Muscle layer of duodenum (tissue), 2 donors: ENCODE results near the gene PI4KA.
"Not testable (repeated sequence)": the region's sequence is repeated elsewhere in the genome, so short reads cannot be mapped to it uniquely, and the experiment has no call there.

ENCODE experiments used
- H3K27ac ChIP-seq: one replicate; pipeline ENCODE4 v1.7.0; 2013; ENCODE audit warnings: mild to moderate bottlenecking, low read length
- H3K27me3 ChIP-seq: one replicate; pipeline ENCODE4 v1.7.0; 2013; ENCODE audit warnings: low read depth, mild to moderate bottlenecking, control low read depth, low read length
- H3K36me3 ChIP-seq, 2 donors: one replicate each; pipeline ENCODE4 v1.7.0; 2013; ENCODE audit warnings: low read length in 2 of 2, control low read depth in 1 of 2, mild to moderate bottlenecking in 1 of 2; ENCODE audit not compliant: insufficient read depth in 2 of 2, control insufficient read depth in 1 of 2
- H3K4me1 ChIP-seq, 2 donors: one replicate each; pipeline ENCODE4 v1.7.0; 2013; ENCODE audit warnings: low read length in 2 of 2, mild to moderate bottlenecking in 2 of 2, control low read depth in 1 of 2, moderate library complexity in 1 of 2; ENCODE audit not compliant: insufficient read depth in 2 of 2, control insufficient read depth in 1 of 2
- H3K4me3 ChIP-seq, 2 donors: one replicate each; pipeline ENCODE4 v1.7.0; 2013; ENCODE audit warnings: low read length in 2 of 2, low read depth in 1 of 2, mild to moderate bottlenecking in 1 of 2
- H3K9me3 ChIP-seq, 2 donors: one replicate each; pipeline ENCODE4 v1.7.0; 2013; ENCODE audit warnings: low read length in 2 of 2, control low read depth in 1 of 2, mild to moderate bottlenecking in 1 of 2; ENCODE audit not compliant: control insufficient read depth in 1 of 2
- donor health status: healthy.

Gene PI4KA

DNA sequence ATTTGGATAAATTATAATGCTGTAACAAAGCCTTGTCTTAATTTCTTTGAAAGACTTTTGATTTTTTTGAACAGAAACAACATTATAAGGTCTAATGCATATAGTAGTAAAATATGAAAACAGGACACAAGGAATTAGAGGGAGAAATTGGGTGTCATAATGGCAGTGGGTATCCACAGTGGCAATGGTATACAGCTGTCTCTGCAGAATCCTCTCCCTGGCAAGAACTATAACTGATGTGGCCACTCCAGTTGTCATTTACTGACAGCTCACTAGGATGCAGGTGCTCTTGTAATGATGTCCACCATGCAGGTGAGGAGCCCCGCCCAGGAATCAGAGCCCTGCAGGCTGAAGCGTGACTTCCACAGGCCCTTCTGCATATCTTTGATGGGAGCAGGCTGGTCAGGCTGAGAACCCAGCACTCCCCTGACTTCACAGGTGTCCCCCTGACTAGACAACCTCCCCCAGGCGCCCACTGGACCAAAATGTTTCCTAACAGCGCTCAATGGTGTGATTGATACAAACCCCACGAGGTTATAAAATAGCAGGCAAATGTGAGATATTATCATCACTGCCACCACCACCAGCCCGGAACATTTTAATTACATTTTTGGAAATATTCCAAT lies 117.5 kb downstream of the PI4KA start:
- Histone ChIP-seq H3K36me3 (peaks cover 39 to 54% of the 10 kb centered on the region in 2 donors), H3K27me3 (no peaks in the 10 kb centered on the region), H3K9me3 (no peaks in the 10 kb centered on the region), H3K4me1 (no peaks in the 10 kb centered on the region), H3K27ac (no peak overlapping the region), H3K4me3 (no peak overlapping the region)

DNA sequence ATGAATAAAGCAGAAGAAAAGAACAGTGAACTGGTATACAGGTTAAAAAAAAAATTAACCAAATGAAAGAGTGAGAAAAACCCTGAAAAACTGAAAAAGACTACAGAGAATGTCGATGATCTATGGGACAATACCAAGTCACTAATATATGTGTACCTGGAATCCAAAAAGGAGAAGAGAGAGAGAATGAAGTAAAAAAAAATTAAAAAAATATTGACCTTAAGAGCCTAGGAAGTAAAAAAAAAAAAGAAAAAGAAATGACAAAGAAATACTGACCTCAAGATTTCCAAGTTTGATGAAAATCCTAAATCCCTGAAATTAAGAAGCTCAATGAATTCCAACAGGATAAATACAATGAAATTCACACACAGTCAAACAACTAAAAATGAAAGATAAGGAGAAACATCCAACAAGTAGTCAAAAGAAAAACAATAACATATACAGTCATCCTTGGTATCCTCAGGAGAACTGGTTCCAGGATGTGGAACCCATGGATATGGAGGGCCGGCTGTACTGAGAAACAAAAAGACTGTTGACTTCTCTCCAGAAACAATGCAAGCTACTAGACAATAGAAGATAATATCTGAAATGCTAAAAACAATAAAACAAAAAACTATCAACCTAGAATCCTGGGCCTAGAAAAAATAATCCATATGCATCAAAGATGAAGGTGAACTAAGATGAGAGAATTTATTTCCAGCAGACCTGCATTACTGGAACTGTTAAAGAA lies 118.2 kb downstream of the PI4KA start:
- Histone ChIP-seq H3K27ac (no peak overlapping the region), H3K4me3 (no peak overlapping the region), H3K27me3 (no peaks in the 10 kb centered on the region), H3K36me3 (peaks cover 39 to 51% of the 10 kb centered on the region in 2 donors), H3K4me1 (no peaks in the 10 kb centered on the region), H3K9me3 (no peaks in the 10 kb centered on the region)

DNA sequence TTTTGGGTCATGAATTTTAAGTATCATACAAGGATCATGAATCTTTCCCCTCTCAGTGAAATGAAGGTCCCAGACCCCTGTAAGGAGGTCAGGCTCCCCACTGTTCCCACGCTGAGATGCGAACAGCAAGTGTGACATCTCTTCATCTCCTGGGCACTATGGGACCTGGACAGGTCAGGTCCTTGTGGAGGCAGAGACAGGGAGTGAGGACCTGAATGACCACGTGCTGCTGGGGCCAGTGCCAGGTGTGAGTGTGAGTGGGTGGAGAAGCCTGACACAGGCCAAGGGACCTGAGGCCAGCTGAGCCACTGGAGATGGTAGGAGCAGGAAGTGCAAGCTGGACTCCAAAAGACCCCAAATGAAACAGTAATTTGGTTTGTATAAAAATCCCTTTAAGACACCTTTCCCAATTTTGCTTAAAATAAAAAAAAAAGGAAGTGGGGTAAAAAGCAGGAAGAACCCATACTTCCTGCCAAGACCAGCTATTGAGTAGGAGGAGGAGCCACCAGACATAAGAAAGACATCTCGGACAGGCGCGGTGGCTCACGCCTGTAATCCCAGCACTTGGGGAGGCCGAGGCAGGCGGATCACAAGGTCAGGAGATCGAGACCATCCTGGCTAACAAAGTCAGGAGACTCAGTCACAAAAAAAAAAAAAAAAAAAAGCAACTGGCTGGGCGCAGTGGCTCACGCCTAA lies 120.1 kb downstream of the PI4KA start:
- H3K4me3 ChIP-seq: no peak overlapping the region
- no peaks in the 10 kb centered on the region for H3K27me3 ChIP-seq
- peaks cover 25 to 36% of the 10 kb centered on the region in 2 donors for H3K36me3 ChIP-seq
- no peaks in the 10 kb centered on the region for H3K9me3 ChIP-seq
- no peaks in the 10 kb centered on the region for H3K4me1 ChIP-seq
- no peak overlapping the region for H3K27ac ChIP-seq

DNA sequence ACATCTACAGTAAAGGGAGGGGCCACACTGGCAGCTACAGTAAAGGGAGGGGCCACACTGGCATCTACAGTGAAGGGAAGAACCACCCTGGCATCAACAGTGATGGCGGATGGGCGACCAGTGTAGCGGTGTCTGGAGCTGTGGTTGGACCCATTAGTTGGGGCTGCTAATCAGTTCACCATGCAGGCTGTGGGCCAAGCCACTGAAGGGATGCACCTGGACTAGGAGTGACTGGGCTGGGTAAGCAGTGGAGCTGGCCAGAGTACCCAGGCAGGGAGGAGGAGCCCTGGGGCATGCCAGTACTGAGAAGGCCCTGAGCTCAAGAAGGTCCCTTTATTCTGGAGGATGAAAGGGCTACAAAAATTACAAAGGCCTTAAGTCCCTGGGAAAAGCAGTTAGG lies 121.7 kb downstream of the PI4KA start:
- H3K9me3 ChIP-seq, H3K4me3 ChIP-seq, H3K27ac ChIP-seq, H3K27me3 ChIP-seq, H3K4me1 ChIP-seq: not testable (repeated sequence)
- H3K36me3 ChIP-seq: peaks cover 16 to 32% of the 10 kb centered on the region in 2 donors

DNA sequence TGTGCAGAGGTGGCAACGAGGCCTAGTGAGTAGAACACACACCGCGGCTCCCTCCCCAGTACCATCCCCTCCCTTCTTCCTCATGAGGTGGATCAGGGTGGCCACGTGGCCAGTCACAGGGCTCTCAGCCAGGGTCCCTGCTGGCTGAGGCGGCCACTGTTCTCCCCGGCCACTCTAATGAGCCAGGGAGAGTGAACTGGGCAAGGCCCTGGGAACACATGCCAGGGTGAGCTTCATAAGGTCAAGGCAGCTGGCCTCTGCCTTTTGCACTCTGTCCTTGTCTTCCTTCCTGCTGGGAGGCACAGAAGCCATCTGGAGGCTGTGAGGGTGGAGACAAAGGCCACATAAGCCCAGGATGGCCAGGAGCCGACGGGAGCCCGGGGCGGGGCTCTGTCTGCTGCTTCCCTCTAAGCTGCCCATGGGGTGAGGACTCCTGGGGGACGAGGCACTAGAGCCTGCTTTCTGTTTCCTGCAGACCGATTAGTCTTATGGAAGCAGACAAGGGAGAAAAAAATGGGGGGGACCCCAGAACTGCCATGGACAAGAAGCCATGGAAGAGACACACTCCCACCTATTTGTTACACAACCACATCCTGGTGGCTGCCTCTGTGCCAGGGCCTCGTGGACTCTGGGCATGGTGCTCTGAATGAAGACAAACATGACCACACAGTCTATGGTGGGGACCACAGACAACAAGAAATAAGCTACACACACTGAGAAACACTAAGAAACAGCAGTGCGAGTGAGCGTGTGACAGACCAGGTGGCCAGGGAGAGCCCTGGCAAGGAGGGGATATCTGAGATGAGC lies 123.1 kb downstream of the PI4KA start:
- not testable (repeated sequence) for H3K9me3 ChIP-seq, H3K27me3 ChIP-seq, H3K4me1 ChIP-seq, H3K27ac ChIP-seq, H3K4me3 ChIP-seq
- H3K36me3 ChIP-seq: peaks cover 2 to 19% of the 10 kb centered on the region in 2 donors

DNA sequence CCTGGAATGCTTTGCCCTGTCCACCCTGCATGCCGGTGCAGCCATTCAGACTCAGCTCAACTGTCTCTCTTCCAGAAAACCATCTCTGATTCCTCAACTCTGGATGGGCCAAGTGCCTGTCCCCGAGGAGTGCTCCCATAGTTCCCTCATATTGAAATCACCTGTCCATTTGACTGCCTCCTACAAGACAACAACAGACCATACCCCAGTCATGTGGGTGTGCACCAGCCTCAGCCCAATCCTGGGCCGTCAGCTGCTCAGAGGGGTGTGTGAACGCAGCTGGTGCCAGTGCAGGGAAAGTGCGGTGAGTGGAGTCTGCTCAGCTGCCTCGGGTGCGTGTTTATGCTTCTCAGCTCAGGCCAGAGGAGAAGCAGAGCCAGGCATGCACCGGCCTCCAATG lies 126.2 kb downstream of the PI4KA start:
- not testable (repeated sequence) for H3K27ac ChIP-seq, H3K27me3 ChIP-seq

DNA sequence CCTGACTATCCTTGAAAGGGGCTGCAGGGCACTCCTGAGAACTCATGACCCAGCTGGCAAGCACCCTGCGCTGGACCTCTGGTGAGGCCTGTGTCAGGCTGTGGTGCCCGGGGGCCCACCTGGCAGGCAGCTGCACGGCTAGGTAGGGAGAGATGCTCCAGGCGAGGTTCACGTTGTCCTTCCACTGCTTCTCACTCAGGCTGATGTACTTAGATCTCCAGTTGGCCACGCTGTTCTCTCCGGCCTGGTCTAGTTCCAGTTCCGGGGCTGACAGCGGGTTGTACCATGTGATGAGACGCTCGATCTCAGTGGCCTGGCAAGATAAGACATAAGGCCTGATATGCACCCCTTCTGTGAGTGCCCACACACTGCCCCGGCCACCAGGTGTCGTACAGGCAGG lies 129.4 kb downstream of the PI4KA start:
- Histone ChIP-seq H3K27ac (no peak overlapping the region), H3K27me3 (no peaks in the 10 kb centered on the region), H3K4me3 (no peak overlapping the region), H3K4me1 (no peaks in the 10 kb centered on the region), H3K9me3 (no peaks in the 10 kb centered on the region), H3K36me3 (peaks cover 35 to 63% of the 10 kb centered on the region in 2 donors)

More for the DNA sequence above, 126.2 kb downstream of the PI4KA start:
- not testable (repeated sequence) for H3K9me3 ChIP-seq, H3K4me1 ChIP-seq, H3K4me3 ChIP-seq
- peaks cover 19 to 32% of the 10 kb centered on the region in 2 donors for H3K36me3 ChIP-seq

DNA sequence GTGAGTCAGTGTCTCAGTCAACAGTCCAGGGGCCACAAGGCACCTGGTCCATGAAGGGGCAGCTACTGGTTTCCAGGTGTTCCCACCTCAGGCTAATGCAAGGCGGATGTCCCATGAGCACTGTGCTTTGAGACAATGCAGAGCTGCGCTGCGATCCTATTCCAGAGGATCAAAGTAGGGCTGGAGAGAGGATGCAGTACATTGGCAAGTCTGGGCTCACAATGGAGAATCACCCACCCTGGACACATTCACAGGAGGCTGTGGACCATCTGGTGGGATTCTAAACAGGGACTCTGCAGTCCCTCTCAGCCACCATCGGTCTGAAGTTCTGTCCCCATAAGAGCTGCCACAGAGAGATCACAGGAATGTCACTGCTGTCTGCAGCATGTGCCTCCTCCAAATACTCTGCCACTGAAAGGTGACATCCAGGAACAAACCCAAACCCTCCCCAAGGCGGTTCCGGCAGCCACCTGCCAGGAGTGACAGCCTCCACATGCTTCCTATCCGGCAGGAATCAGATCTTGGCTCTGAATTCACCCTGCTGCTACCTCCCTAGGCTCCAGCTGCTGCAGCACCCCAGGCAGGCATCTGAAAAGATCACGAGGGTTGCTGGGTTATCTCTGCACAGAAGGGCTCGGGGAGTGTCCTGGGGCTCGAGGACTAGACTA lies 130.0 kb downstream of the PI4KA start:
- H3K27me3 ChIP-seq: no peaks in the 10 kb centered on the region
- H3K4me3 ChIP-seq: no peak overlapping the region
- H3K36me3 ChIP-seq: peaks cover 35 to 63% of the 10 kb centered on the region in 2 donors
- no peaks in the 10 kb centered on the region for H3K9me3 ChIP-seq
- no peak overlapping the region for H3K27ac ChIP-seq
- H3K4me1 ChIP-seq: no peaks in the 10 kb centered on the region

DNA sequence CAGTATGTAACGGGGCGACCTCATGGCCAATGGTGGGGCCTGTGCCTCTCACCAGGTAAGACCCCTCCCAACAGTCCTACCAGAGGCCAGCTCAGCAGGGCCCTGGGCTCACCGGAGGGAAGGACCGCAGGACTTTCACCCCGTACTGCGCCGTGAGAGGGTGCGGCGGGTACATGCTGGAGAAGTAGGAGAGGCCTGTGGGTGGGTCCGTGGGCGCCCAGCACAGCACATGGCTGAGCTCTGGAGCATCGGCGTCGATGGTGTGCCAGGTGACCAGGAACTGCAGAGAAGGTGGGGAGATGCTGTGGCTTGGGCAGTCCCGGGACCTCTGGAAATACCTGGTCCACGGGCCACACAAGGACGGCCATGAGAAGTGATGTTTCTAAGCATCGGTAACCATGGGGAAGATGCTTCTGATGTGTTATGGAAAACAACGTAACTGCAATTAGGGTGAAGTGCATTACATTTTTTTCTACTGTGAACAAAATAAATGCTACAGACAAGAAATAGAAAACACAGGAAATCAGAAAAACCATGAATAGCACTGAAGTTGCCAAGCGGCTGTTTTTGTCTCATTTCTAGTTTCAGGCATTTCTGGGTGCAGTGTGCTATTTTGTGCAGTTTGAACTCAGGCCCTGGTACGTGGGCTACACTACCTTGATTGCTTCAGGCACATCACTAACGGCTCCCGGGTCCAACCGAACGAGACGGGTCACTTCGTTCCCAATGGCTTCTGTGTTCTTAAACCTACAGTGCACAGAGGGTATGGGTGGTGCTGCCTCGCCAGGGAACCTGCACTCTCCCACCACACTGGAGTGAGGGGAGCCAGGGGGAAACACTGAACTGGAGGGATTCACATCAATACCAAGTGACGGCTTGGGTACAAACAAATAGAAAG lies 131.2 kb downstream of the PI4KA start:
- peaks cover 35 to 63% of the 10 kb centered on the region in 2 donors for H3K36me3 ChIP-seq
- H3K9me3 ChIP-seq: no peaks in the 10 kb centered on the region
- H3K27me3 ChIP-seq: no peaks in the 10 kb centered on the region
- no peaks in the 10 kb centered on the region for H3K4me1 ChIP-seq
- H3K27ac ChIP-seq: no peak overlapping the region
- no peak overlapping the region for H3K4me3 ChIP-seq

DNA sequence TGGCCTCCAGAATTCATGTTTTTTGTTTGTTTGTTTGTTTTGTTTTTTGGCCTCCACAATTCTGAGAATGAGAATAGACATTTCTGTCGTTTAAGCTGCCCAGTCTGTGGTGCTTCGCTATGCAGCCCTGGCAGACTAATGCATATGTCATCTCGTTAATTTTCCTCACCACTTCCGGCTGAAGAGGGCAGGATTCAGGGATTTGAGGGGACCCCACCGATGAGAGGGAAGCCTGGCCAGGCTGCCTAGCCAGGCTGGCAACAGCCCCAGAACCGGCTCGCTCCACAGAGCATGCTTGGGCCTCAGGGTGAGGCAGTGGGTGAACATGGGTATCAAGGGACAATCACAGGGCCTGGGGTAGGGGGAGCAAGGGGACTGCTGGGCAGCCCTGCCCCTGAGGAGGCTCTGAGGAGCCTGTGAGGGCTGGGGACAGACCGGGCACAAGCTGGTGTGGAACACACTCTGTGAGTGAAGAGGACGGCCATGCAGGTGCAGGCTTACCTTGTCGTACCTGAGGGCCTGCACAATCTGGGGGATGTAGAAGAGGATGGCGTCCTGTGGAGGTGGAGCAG lies 132.5 kb downstream of the PI4KA start:
- no peaks in the 10 kb centered on the region for H3K27me3 ChIP-seq
- H3K27ac ChIP-seq: no peak overlapping the region
- peaks cover 35 to 72% of the 10 kb centered on the region in 2 donors for H3K36me3 ChIP-seq
- no peaks in the 10 kb centered on the region for H3K4me1 ChIP-seq
- no peaks in the 10 kb centered on the region for H3K9me3 ChIP-seq
- no peak overlapping the region for H3K4me3 ChIP-seq
